C4-2B (cell line): ENCODE data around the gene AKR1C4.

ENCODE experiments used
- H3K27ac ChIP-seq: fragments of 450-650 bp; 2 replicates; pipeline ENCODE4 v1.5.1; 2017
- CTCF ChIP-seq: fragments of 450-650 bp; conservative IDR thresholded peaks from 2 replicates; pipeline ENCODE4 v1.5.1; 2017; ENCODE audit warnings: mild to moderate bottlenecking
- ZFX ChIP-seq: fragments of 450-650 bp; IDR thresholded peaks from 2 replicates; pipeline ENCODE4 v1.6.1; 2017

AKR1C4 gene

GRCh38 chr10:5259132-5259951 is 62.7 kb downstream of the AKR1C4 start:
- no peak overlapping the region for H3K27ac ChIP-seq
- TF ChIP-seq ZFX (no peak), CTCF (no peak)

DNA sequence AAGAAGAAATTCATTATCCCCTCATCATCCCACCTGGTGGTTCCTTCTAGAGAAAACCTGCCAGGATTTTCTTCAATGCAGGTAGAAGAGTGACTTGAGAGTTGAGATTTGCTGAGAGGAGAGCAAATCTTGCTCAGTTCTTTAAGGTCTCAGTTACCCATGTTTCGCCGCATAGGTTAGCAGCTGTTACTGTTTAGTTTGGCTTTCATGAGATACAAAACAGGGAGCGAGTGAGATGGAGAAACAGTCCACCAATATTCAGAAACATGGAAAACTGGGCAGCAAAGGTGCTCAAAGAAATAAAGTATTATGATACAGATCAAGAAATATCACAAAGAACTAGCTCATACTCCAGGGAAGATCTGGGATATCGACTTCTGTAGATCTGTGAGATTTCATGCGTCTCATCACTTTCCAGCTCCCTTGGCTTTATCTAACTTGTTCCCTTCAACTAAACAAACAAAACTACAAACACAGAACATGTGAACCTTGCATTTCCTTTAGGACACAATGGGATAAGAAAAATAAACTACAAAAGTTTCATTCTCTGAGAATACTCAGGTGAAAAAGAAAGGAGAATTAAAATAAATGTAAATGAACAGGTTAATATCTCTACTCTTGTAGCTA is 63.4 kb downstream of the AKR1C4 start:
- TF ChIP-seq ZFX (no peak), CTCF (no peak)
- no peak overlapping the region for H3K27ac ChIP-seq

DNA sequence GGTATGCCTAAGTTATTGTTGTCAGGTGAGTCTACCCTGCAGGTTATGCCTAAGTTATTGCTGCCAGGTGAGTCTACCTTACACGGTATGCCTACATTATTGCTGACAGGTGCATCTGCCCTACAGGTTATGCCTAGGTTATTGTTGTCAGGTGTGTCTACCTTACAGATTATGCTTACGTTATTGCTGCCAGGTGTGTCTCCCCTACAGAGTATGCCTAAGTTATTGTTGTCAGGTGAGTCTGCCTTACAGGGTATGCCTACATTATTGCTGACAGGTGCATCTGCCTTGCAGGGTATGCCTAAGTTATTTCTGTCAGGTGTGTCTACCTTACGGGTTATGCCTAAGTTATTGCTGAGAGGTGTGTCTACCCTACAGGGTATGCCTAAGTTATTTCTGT is 64.2 kb downstream of the AKR1C4 start:
- H3K27ac ChIP-seq: no peak overlapping the region
- TF ChIP-seq CTCF (no peak), ZFX (no peak)

GRCh38 chr10:5265139-5265538 is 68.5 kb downstream of the AKR1C4 start:
- no peak for TF ChIP-seq CTCF
- no peak for TF ChIP-seq ZFX
- no peak overlapping the region for H3K27ac ChIP-seq

DNA sequence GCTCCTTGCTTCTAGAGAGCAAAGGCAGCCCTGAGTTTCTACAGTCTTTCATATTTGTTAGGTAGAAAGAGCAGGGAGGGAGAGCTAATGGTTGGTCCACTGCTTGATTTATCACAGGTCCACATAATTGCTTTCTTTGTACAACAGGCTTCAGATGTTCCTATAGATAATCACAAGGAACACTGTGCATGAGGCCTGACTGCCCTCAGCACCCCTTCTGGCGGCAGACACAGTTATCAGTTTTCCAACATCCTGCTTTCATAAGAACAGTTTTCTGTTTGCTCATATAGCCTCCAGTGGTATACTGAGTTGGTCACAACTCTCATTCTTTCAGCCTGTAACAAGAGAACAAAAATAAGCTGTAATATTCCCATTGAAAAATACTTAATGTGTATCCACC is 69.7 kb downstream of the AKR1C4 start:
- H3K27ac ChIP-seq: no peak overlapping the region

GRCh38 chr10:5266804-5267203 is 70.2 kb downstream of the AKR1C4 start:
- no peak overlapping the region for H3K27ac ChIP-seq
- TF ChIP-seq CTCF: no peak
- no peak for TF ChIP-seq ZFX

More for the DNA sequence above, 69.7 kb downstream of the AKR1C4 start:
- TF ChIP-seq ZFX (no peak), CTCF (no peak)

- TF ChIP-seq ZFX: no peak
- H3K27ac ChIP-seq: no peak overlapping the region
These were observed 71.6 kb downstream of the AKR1C4 start for GRCh38 chr10:5268234-5268633.
